H9 (cell line): Measurements from ENCODE around the gene ZNF396. TPM values are rescaled to one million over a fixed set of nuclear protein-coding genes. Genes with fewer than 3 reads are reported as not detected.

ENCODE experiments used
- DNase-seq: peaks from one replicate; pipeline ENCODE4 v3.0.0-alpha.2; 2017
- H2AFZ ChIP-seq: one replicate; pipeline ENCODE4 v1.6.1; 2013; ENCODE audit warnings: mild to moderate bottlenecking, low read length, control low read depth, moderate library complexity
- H2AK5ac ChIP-seq: 2 replicates; pipeline ENCODE4 v1.6.1; 2013; ENCODE audit warnings: low read length, control low read depth, mixed read lengths; ENCODE audit not compliant: insufficient read length
- H2BK120ac ChIP-seq: one replicate; pipeline ENCODE4 v1.6.1; 2013; ENCODE audit warnings: low read depth, mild to moderate bottlenecking, low read length, control low read depth, inconsistent platforms; ENCODE audit not compliant: poor library complexity, severe bottlenecking
- H2BK12ac ChIP-seq: 2 replicates; pipeline ENCODE4 v1.6.1; 2013; ENCODE audit warnings: low read length, control low read depth, mixed read lengths, low read depth; ENCODE audit not compliant: insufficient read length
- H2BK15ac ChIP-seq: 2 replicates; pipeline ENCODE4 v1.6.1; 2013; ENCODE audit warnings: low read depth, low read length, control low read depth
- H2BK20ac ChIP-seq: one replicate; pipeline ENCODE4 v1.6.1; 2013; ENCODE audit warnings: low read depth, mild to moderate bottlenecking, low read length, control low read depth, inconsistent platforms; ENCODE audit not compliant: poor library complexity, severe bottlenecking
- H2BK5ac ChIP-seq: 2 replicates; pipeline ENCODE4 v1.6.1; 2013; ENCODE audit warnings: low read length, control low read depth, mixed read lengths; ENCODE audit not compliant: insufficient read length
- H3K14ac ChIP-seq: 2 replicates; pipeline ENCODE4 v1.6.1; 2013; ENCODE audit warnings: low read length, control low read depth; ENCODE audit not compliant: insufficient read depth
- H3K18ac ChIP-seq: 2 replicates; pipeline ENCODE4 v1.6.1; 2013; ENCODE audit warnings: low read depth, mild to moderate bottlenecking, mixed read lengths, low read length, control low read depth; ENCODE audit not compliant: insufficient read length
- H3K23ac ChIP-seq: 2 replicates; pipeline ENCODE4 v1.6.1; 2013; ENCODE audit warnings: low read length, control low read depth, mixed read lengths, low read depth; ENCODE audit not compliant: insufficient read length
- H3K23me2 ChIP-seq: 2 replicates; pipeline ENCODE4 v1.6.1; 2013; ENCODE audit warnings: low read depth, mild to moderate bottlenecking, mixed read lengths, low read length, control low read depth; ENCODE audit not compliant: insufficient read length, poor library complexity, severe bottlenecking
- H3K27ac ChIP-seq: 2 replicates; pipeline ENCODE4 v1.5.1; 2013; ENCODE audit warnings: low read length, control low read depth, mixed read lengths, low read depth; ENCODE audit not compliant: insufficient read length
- H3K27me3 ChIP-seq: 2 replicates; pipeline ENCODE4 v1.6.1; 2013; ENCODE audit warnings: low read length, control low read depth, inconsistent platforms; ENCODE audit not compliant: insufficient read depth
- H3K4ac ChIP-seq: 2 replicates; pipeline ENCODE4 v1.6.1; 2013; ENCODE audit warnings: low read depth, mild to moderate bottlenecking, control low read depth, inconsistent platforms, low read length, moderate library complexity
- H3K4me1 ChIP-seq: 2 replicates; pipeline ENCODE4 v1.6.1; 2013; ENCODE audit warnings: low read length, control low read depth, inconsistent platforms; ENCODE audit not compliant: insufficient read depth
- H3K4me2 ChIP-seq: 2 replicates; pipeline ENCODE4 v1.6.1; 2013; ENCODE audit warnings: low read length, control low read depth, mixed read lengths; ENCODE audit not compliant: insufficient read length, insufficient read depth
- H3K56ac ChIP-seq: 2 replicates; pipeline ENCODE4 v1.6.1; 2013; ENCODE audit warnings: low read depth, mild to moderate bottlenecking, mixed read lengths, low read length, control low read depth; ENCODE audit not compliant: insufficient read length
- H3K79me1 ChIP-seq: 2 replicates; pipeline ENCODE4 v1.6.1; 2013; ENCODE audit warnings: low read depth, mild to moderate bottlenecking, moderate library complexity, low read length, control low read depth, inconsistent platforms; ENCODE audit not compliant: insufficient read depth, poor library complexity, severe bottlenecking
- H3K79me2 ChIP-seq: 2 replicates; pipeline ENCODE4 v1.6.1; 2013; ENCODE audit warnings: low read length, control low read depth, inconsistent platforms; ENCODE audit not compliant: insufficient read depth
- H3K9ac ChIP-seq: 2 replicates; pipeline ENCODE4 v1.6.1; 2013; ENCODE audit warnings: low read length, control low read depth, mixed read lengths; ENCODE audit not compliant: insufficient read length; ENCODE audit errors: extremely low read depth
- H3K9me3 ChIP-seq: one replicate; pipeline ENCODE4 v1.6.1; 2013; ENCODE audit warnings: low read depth, low read length, inconsistent platforms; ENCODE audit not compliant: control insufficient read depth
- H3T11ph ChIP-seq: one replicate; pipeline ENCODE4 v1.6.1; 2013; ENCODE audit warnings: mild to moderate bottlenecking, low read length, control low read depth, inconsistent platforms
- H4K20me1 ChIP-seq: one replicate; pipeline ENCODE4 v1.6.1; 2013; ENCODE audit not compliant: control insufficient read depth, insufficient read length, insufficient read depth
- H4K5ac ChIP-seq: 2 replicates; pipeline ENCODE4 v1.6.1; 2013; ENCODE audit warnings: low read depth, mild to moderate bottlenecking, mixed read lengths, low read length, control low read depth; ENCODE audit not compliant: insufficient read length
- H4K8ac ChIP-seq: replicated peaks from 2 replicates; pipeline ENCODE4 v1.6.1; 2013; ENCODE audit warnings: low read length, control low read depth, mixed read lengths, low read depth; ENCODE audit not compliant: insufficient read length
- H4K91ac ChIP-seq: 2 replicates; pipeline ENCODE4 v1.6.1; 2013; ENCODE audit warnings: low read depth, mild to moderate bottlenecking, moderate library complexity, mixed read lengths, low read length, control low read depth; ENCODE audit not compliant: insufficient read length
- H3K27ac Mint-ChIP-seq, 3 experiments: 2 replicates in 2 of 3; 3 replicates in 1 of 3; pipeline ENCODE4 v1.8.0; 2020 to 2021; ENCODE audit warnings: mixed read lengths in 3 of 3, mild to moderate bottlenecking in 1 of 3, moderate library complexity in 1 of 3
- H3K27me3 Mint-ChIP-seq: 2 replicates; pipeline ENCODE4 v1.8.0; 2021; ENCODE audit warnings: low read depth, mild to moderate bottlenecking, moderate library complexity, mixed read lengths
- H3K36me3 Mint-ChIP-seq, 3 experiments: 2 replicates in 2 of 3; 3 replicates in 1 of 3; pipeline ENCODE4 v1.8.0; 2020 to 2021; ENCODE audit warnings: low read depth in 3 of 3, mixed read lengths in 3 of 3; ENCODE audit not compliant: insufficient read depth in 1 of 3
- H3K4me1 Mint-ChIP-seq, 2 experiments: 2 replicates each; pipeline ENCODE4 v1.8.0; 2020; ENCODE audit warnings: mixed read lengths in 2 of 2
- H3K4me3 Mint-ChIP-seq, 2 experiments: 2 replicates in 1 of 2; 3 replicates in 1 of 2; pipeline ENCODE4 v1.8.0; 2020 to 2021; ENCODE audit warnings: mild to moderate bottlenecking in 2 of 2, mixed read lengths in 2 of 2, moderate library complexity in 1 of 2
- H3K9me3 Mint-ChIP-seq, 2 experiments: 2 replicates in 1 of 2; 3 replicates in 1 of 2; pipeline ENCODE4 v1.8.0; 2020; ENCODE audit warnings: mild to moderate bottlenecking in 2 of 2, mixed read lengths in 2 of 2, moderate library complexity in 1 of 2
- WGBS: extraction: QIAGEN DNeasy Blood & Tissue Kit; methylation state at CpG from one replicate; pipeline ENCODE4 v1.1.7; 2013; ENCODE audit warnings: missing lambda C conversion rate, low lambda C conversion rate, mixed read lengths; ENCODE audit not compliant: insufficient read length; ENCODE audit errors: extremely low coverage; 5-methylcytosine and 5-hydroxymethylcytosine counted together
- total RNA-seq: library from RNA; stranded (reverse); gene quantifications from 2 replicates; pipeline ENCODE4 v1.2.1, GENCODE V29; 2021
- TF ChIP-seq, protein P1 (sequence below): fragments of 200-600 bp; sonication (generic); conservative IDR thresholded peaks from 3 replicates; pipeline ENCODE4 v1.8.0; 2021; ENCODE audit warnings: antibody characterized with exemption, mild to moderate bottlenecking

The ZNF396 gene
- total RNA-seq, 1 experiment from 2014 or later: 1.2 TPM

GRCh38 chr18:35383136-35383535 lies 6.0 kb upstream of the ZNF396 start:
- Histone ChIP-seq H4K8ac (no peak overlapping the region), H3T11ph (no peak overlapping the region), H3K79me1 (no peaks in the 10 kb centered on the region), H4K5ac (no peak overlapping the region), H2BK12ac (no peak overlapping the region), H2AFZ (no peak overlapping the region), H2BK20ac (no peak overlapping the region), H3K9me3 (no peaks in the 10 kb centered on the region), H3K23ac (no peak overlapping the region), H3K18ac (no peak overlapping the region), H4K20me1 (no peaks in the 10 kb centered on the region), H2BK15ac (no peak overlapping the region), H3K4me2 (no peak overlapping the region), H3K27ac (no peak overlapping the region), H3K4ac (no peak overlapping the region), H3K9ac (no peak overlapping the region), H3K79me2 (no peaks in the 10 kb centered on the region), H3K27me3 (no peaks in the 10 kb centered on the region), H3K4me1 (no peaks in the 10 kb centered on the region; the same call in 1 of the 2 replicates), H2BK120ac (no peak overlapping the region), H4K91ac (no peak overlapping the region), H3K14ac (no peak overlapping the region), H2BK5ac (no peak overlapping the region), H3K56ac (no peak overlapping the region), H3K23me2 (no peaks in the 10 kb centered on the region), H2AK5ac (no peak overlapping the region)
- H3K36me3 Mint-ChIP-seq: peaks cover 2 to 5% (median 4%) of the 10 kb centered on the region in 3 experiments; a peak in 4 of 7 replicates
- WGBS: no CpG with 5 or more reads among the region's 2 CpGs
- H3K9me3 Mint-ChIP-seq: peaks cover 9% of the 10 kb centered on the region in 2 experiments; a peak in 3 of 5 replicates
- H3K4me3 Mint-ChIP-seq: no peak overlapping the region
- H3K27ac Mint-ChIP-seq: no peak overlapping the region
- peaks cover 17% of the 10 kb centered on the region for H3K27me3 Mint-ChIP-seq
- H3K4me1 Mint-ChIP-seq: peaks cover 12 to 13% of the 10 kb centered on the region in 2 experiments
- TF ChIP-seq, protein P1, sequence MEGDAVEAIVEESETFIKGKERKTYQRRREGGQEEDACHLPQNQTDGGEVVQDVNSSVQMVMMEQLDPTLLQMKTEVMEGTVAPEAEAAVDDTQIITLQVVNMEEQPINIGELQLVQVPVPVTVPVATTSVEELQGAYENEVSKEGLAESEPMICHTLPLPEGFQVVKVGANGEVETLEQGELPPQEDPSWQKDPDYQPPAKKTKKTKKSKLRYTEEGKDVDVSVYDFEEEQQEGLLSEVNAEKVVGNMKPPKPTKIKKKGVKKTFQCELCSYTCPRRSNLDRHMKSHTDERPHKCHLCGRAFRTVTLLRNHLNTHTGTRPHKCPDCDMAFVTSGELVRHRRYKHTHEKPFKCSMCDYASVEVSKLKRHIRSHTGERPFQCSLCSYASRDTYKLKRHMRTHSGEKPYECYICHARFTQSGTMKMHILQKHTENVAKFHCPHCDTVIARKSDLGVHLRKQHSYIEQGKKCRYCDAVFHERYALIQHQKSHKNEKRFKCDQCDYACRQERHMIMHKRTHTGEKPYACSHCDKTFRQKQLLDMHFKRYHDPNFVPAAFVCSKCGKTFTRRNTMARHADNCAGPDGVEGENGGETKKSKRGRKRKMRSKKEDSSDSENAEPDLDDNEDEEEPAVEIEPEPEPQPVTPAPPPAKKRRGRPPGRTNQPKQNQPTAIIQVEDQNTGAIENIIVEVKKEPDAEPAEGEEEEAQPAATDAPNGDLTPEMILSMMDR: no peak
- no peak for DNase-seq
